Activated T-helper 1 cell treated with anti-CD3 and anti-CD28 coated beads, Interleukin-2, amount 50 U/mL, for 16 hours (primary cell): ENCODE data around the gene GSN.

Experiments
- DNase-seq, 2 donors: peaks; one replicate each; pipeline ENCODE4 v3.0.0-alpha.2; 2020; ENCODE audit warnings: low read depth in 1 of 2, low spot score in 1 of 2

The GSN gene

GRCh38 chr9:121272401-121272948 lies 4.5 kb downstream of the GSN start:
- DNase-seq = no peak

GRCh38 chr9:121273064-121273775 lies 5.3 kb downstream of the GSN start:
- no peak for DNase-seq

GRCh38 chr9:121274851-121275250 lies 6.9 kb downstream of the GSN start:
- DNase-seq = no peak

GRCh38 chr9:121275781-121276658 lies 8.1 kb downstream of the GSN start:
- no peak for DNase-seq

- no peak for DNase-seq
Observed at GRCh38 chr9:121277026-121277425, 9.1 kb downstream of the GSN start.

- DNase-seq = no peak
Observed at GRCh38 chr9:121277518-121278295, 9.7 kb downstream of the GSN start.

GRCh38 chr9:121278477-121279261 lies 10.7 kb downstream of the GSN start:
- DNase-seq = no peak

GRCh38 chr9:121279776-121280388 lies 11.9 kb downstream of the GSN start:
- no peak for DNase-seq

- no peak for DNase-seq
Observed at GRCh38 chr9:121280715-121281613, 13.0 kb downstream of the GSN start.

- no peak for DNase-seq
Observed at GRCh38 chr9:121281614-121282276, 13.8 kb downstream of the GSN start.

- DNase-seq = no peak
Observed at GRCh38 chr9:121282277-121283079, 14.5 kb downstream of the GSN start.

- no peak for DNase-seq
Observed at GRCh38 chr9:121283080-121283398, 15.1 kb downstream of the GSN start.

- DNase-seq = no peak
Observed at GRCh38 chr9:121283856-121284732, 16.1 kb downstream of the GSN start.

- DNase-seq = no peak
Observed at GRCh38 chr9:121284733-121285451, 16.9 kb downstream of the GSN start.

- no peak for DNase-seq
Observed at GRCh38 chr9:121285835-121286687, 18.1 kb downstream of the GSN start.

GRCh38 chr9:121286688-121286972 lies 18.7 kb downstream of the GSN start:
- no peak for DNase-seq
